Middle frontal gyrus (tissue), 1 donor: ENCODE results near the gene HPRT1.
"Not testable (repeated sequence)": the region's sequence is repeated elsewhere in the genome, so short reads cannot be mapped to it uniquely, and the experiment has no call there.

Source experiments
- DNase-seq: peaks from one replicate; pipeline ENCODE4 v3.0.0-alpha.2; 2015; ENCODE audit warnings: low spot score; ENCODE audit errors: extremely low spot score

Gene HPRT1, protein sequence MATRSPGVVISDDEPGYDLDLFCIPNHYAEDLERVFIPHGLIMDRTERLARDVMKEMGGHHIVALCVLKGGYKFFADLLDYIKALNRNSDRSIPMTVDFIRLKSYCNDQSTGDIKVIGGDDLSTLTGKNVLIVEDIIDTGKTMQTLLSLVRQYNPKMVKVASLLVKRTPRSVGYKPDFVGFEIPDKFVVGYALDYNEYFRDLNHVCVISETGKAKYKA

DNA sequence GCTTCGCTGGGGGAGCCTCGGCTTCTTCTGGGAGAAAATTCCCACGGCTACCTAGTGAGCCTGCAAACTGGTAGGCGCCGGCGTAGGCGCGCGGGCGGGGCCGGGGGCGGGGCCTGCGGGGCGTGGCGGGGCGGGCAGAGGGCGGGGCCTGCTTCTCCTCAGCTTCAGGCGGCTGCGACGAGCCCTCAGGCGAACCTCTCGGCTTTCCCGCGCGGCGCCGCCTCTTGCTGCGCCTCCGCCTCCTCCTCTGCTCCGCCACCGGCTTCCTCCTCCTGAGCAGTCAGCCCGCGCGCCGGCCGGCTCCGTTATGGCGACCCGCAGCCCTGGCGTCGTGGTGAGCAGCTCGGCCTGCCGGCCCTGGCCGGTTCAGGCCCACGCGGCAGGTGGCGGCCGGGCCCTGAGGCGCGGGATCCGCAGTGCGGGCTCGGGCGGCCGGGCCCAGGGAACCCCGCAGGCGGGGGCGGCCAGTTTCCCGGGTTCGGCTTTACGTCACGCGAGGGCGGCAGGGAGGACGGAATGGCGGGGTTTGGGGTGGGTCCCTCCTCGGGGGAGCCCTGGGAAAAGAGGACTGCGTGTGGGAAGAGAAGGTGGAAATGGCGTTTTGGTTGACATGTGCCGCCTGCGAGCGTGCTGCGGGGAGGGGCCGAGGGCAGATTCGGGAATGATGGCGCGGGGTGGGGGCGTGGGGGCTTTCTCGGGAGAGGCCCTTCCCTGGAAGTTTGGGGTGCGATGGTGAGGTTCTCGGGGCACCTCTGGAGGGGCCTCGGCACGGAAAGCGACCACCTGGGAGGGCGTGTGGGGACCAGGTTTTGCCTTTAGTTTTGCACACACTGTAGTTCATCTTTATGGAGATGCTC is at the start of gene HPRT1:
Gene HPRT1, plus strand, starts transcription at position 161 of the 857 bp plus-strand sequence. Its CDS starts 147 bp downstream, at position 308.
- peak; percentile 11 for DNase-seq

GRCh38 chrX:134416087-134416486 is 43.9 kb upstream of the HPRT1 start:
- no peak for DNase-seq

DNA sequence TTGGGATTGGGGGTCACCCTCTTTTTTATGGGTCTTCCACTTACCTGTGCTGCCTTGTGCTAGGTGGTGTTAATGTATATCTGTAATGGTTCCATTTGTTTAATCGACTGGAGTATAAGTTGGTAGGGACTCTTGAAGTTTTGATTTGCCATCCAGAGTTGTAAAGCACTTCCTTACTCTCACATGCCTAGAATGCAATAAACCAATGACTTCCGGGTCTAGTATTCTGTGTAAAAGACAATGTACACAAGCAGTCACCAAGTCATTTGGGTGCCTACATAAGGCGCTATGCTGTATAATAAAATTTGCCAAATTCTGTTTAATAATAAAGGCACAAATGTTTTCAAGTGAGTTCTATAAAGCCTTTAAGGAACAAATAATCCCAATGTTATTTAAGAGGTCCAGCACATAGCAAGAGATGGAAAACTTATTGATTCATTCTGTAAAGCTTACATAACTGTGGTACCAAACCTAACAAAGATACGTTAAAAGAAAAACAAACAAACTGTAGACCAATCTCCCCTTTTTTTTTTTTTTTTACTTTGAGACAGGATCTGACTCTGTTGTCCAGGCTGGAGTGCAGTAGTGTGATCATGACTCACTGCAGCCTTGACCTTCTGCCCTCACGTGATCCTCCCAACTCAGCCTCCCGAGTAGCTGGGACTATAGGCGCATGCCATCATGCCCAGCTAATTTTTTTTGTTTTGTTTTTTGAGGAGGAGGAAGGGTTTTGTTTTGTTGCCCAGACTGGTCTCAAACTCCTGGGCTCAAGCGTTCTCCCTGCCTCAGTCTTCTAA is 41.5 kb upstream of the HPRT1 start:
- no peak for DNase-seq

DNA sequence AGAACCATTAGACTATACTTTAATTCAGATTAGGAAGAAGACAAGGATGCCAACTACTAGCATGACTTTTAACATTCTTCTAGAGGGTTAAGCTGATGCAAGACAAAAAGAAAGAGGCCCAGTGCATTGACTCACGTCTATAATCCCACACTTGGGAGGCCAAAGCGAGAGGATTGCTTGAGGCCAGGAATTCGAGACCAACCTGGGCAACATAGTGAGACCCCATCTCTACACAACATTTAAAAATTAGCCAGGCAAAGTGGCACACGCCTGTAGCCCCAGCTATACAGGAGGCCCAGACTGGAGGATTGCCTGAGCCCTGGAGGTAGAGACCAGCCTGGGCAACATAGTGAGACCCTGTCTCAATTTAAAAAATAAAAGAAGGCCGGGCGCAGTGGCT is 40.2 kb upstream of the HPRT1 start:
- DNase-seq = no peak

DNA sequence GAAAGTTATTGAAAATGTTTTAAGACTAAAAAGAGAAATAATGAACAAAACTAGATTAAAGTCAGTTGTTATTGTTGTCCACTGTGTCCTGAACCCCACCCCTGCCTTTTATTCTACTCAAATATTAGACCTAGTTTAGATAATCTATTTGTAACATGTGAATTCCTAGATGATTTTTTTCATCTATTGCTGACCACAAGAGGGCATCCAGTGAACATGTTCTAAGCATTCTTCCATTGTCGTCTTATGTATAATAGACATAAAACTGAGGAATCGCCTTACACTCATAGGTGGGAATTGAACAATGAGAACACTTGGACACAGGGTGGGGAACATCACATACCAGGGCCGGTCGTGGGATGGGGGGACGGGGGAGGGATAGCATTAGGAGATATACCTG is 36.4 kb upstream of the HPRT1 start:
- no peak for DNase-seq

GRCh38 chrX:134426281-134426680 is 33.7 kb upstream of the HPRT1 start:
- no peak for DNase-seq

DNA sequence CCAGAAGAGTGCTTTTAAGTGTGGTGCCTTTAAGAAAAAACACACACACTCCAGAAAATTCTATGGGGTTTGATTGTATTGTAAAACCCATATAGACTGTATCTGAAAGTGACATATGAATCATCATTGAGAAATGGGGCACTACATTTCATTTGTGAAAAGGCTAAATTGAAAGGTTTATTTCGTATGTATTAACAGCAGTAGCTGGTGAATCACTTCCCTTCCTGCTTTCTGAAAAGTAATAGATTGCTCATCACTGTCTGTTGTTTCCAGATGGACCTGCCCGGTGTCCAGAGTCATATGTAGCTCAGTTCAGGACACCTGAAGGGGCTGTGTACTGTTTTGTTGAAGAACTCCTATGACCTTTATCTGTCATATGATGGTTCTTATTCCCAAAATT is 28.1 kb upstream of the HPRT1 start:
- DNase-seq = no peak

DNA sequence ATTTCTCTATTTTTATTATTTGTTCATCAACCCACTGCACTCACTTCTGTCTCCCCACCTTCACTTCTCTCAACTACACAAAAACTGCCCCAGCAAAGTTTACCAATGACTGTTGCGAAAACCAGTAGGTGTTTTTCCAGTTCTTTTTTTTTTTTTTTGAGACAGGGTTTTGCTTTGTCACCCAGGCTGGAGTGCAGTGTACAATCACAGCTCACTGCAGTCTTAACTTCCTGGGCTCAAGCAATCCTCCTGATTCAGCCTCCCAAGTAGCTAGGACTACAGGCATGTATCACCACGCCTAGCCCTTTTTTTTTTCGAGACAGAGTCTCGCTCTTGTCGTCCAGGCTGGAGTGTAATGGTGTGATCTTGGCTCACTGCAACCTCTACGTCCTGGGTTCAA is 24.1 kb upstream of the HPRT1 start:
- DNase-seq = no peak

- no peak for DNase-seq
Observed at GRCh38 chrX:134443020-134443419, 16.9 kb upstream of the HPRT1 start.

DNA sequence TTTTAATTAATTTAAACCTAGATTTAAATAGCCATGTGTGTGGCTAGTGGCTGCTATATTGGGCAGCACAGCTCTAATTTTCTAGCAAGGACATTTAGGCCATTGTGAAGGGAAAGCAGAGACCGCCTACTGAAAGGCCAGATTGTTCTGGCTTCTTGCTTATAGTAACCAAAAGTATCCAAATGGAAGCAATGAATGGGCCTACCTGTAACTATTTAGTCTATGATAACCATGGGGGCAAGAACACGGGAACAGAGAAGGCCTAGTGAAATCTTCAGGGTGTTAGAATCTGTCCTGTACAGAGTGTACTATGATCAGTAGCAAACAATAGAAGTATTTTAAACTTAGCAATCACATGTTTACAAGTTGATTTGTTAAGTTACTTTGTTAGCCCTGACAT is 16.5 kb upstream of the HPRT1 start:
- no peak for DNase-seq

DNA sequence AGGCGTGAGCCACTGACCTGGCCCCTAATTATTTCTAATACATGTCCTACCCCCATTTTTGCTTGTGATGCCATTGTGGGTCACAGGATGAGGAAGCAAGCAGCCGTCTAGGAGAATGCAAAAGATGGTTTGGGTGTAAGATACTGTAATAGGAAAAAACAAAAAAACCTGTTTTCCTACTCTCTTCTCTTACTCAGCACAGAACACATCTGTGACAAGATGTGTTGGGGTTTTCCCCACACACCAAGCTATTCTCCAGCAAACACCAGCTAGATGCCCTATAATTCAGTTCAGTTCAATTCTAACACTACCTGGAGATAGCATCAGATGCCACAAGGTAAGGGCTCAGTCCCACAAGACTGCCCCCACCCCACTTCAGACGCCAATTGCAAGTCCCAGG is 15.3 kb upstream of the HPRT1 start:
- DNase-seq = no peak

DNA sequence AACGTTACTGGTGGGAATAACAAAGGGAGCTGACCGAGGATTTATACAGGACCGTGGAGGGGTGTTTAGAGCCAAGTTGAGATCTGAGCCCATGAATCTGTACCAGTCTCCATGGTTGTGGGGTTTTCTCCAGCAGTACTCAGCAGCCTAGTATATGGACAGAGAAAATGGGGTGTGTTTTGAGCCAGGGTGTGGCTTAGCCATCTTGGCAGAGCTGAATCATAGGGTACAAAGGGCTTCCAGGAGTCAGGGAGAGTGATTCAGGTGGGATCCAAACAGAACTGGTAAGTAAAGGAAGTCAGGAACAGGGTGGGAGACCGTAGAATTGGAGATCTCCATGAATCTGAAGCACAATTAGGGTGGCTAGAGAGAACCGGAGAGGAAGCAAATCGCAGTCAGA is 7.4 kb upstream of the HPRT1 start:
- DNase-seq = no peak

DNA sequence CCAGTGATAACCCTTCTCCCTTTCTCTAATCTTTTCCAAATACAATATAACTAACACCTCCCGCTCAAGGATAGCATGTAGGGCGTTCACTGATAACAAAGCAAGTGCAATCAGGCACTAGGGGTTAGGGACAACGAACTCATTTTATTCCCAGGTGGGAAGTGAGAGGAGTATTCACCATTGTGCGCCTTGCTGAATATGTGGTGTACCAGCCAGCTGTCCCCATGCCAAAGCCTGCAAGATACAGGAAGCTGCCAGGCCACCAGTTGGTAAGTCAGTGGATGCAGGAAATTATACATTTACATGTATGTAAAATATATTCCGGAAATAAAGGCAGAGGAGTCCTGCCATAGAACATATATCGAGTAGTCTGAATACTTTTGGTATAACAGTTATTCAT is 6.3 kb upstream of the HPRT1 start:
- no peak for DNase-seq

DNA sequence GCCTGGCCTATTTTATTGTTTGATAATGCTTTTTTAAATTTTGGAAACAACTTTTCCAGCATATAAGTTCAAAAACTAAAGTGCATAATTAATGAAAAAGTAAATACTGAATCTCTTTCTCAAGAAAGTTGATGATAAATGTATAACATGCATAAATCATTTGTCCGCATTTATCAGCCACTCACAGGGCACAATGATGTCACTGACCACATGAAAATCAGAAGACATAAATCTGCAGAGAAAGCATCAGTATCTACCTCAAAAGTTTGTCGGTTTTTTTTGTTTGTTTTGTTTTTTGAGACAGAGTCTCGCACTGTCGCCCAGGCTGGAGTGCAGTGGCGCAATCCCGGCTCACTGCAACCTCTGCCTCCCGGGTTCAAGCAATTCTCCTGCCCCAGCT is 5.5 kb upstream of the HPRT1 start:
- DNase-seq = no peak

- DNase-seq = no peak
Observed at GRCh38 chrX:134457708-134458107, 2.3 kb upstream of the HPRT1 start.

DNA sequence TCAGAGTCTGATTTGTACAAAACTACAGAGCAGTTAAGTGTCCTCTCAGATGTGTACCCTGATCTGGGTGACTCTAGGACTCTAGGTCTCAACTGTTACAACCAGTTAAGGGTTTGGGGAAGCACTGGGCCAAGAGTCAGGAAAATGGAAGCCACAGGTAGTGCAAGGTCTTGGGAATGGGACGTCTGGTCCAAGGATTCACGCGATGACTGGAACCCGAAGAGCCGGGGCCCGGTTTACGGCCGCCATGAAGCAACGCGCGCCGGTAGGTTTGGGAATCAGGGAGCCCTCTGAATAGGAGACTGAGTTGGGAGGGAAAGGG is 321 bp upstream of the HPRT1 start:
- no peak for DNase-seq

DNA sequence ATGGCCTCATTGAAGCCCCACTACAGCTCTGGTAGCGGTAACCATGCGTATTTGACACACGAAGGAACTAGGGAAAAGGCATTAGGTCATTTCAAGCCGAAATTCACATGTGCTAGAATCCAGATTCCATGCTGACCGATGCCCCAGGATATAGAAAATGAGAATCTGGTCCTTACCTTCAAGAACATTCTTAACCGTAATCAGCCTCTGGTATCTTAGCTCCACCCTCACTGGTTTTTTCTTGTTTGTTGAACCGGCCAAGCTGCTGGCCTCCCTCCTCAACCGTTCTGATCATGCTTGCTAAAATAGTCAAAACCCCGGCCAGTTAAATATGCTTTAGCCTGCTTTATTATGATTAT is 876 bp downstream of the HPRT1 start:
- no peak for DNase-seq

GRCh38 chrX:134461437-134461836 is 1.5 kb downstream of the HPRT1 start:
- no peak for DNase-seq

DNA sequence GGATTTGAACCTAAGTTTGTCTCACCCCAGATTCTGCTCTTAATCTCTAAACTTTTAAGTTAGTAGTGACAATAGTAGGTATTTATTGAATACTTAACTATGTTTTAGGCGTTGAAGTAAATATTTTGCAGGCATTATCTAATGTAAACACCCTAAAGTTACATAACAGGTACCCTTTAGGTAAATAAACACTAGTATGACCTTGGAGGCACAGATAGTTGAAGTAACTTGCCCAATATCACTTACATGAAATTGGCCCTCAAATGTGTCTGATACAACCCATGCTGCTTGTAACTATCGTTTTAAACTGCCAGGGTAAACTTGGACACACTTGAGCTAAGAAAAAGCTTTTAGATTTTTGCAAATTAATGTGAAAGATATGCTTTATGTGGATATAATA is 3.0 kb downstream of the HPRT1 start:
- DNase-seq = no peak

DNA sequence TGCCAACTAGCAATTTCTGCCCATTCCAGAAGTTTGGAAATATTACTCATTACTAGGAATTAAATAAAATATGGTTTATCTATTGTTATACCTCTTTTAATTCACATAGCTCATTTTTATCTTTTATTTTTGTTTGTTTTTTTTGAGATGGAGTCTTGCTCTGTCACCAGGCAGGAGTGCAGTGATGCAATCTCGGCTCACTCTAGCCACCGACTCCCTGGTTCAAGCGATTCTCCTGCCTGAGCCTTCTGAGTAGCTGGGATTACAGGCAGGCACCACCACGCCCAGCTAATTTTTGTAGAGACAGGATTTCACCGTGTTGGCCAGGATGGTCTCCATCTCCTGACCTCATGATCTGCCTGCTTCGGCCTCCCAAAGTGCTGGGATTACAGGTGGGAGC is 4.5 kb downstream of the HPRT1 start:
- DNase-seq = not testable (repeated sequence)

DNA sequence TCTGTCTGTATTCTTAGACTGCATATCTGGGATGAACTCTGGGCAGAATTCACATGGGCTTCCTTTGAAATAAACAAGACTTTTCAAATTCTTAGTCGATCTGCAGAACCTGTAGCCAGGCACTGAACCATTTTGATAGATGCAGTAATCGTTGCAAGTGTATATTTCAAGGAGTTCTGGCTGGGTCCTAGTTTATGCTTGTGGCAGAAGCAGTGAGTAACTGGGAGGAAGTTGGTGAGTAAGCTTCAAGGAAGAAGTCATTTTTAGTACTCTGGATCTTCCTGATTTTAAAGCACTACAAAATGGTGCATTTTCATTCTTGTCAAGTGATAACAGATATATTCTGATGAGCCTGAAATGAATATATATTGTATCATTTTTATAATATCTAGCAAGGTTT is 9.5 kb downstream of the HPRT1 start:
- no peak for DNase-seq

DNA sequence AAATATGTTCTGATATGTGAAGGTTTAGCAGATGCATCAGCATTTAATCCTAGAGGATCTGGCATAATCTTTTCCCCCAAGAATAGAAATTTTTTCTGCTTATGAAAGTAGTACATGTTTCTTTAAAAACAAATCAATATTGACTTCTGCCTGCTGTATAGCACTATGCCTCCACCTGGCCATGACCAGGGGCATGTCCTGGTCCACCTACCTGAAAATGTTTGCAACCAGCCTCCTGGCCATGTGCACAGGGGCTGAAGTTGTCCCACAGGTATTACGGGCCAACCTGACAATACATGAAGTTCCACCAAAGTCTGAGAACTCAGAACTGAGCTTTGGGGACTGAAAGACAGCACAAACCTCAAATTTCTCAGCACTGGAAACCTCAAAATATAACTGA is 10.0 kb downstream of the HPRT1 start:
- DNase-seq = no peak
